Testis (tissue), 3 donors: ENCODE results near the gene OSBPL5. TPM values are rescaled to one million over a fixed set of nuclear protein-coding genes. Genes with fewer than 3 reads are reported as not detected.
"Not testable (repeated sequence)": the region's sequence is repeated elsewhere in the genome, so short reads cannot be mapped to it uniquely, and the experiment has no call there.

Experiments
- DNase-seq: peaks from one replicate; pipeline ENCODE4 v3.0.0-alpha.2; 2019
- H3K27ac ChIP-seq, 2 donors: fragments of 200-600 bp; sonication (generic); one replicate each; pipeline ENCODE4 v1.5.1; 2019
- H3K27me3 ChIP-seq: fragments of 200-600 bp; sonication (generic); one replicate; pipeline ENCODE4 v1.5.1; 2019
- H3K36me3 ChIP-seq: fragments of 200-600 bp; sonication (generic); one replicate; pipeline ENCODE4 v1.5.1; 2017; ENCODE audit warnings: low read depth; ENCODE audit errors: missing control alignments
- H3K4me1 ChIP-seq: fragments of 200-600 bp; sonication (generic); one replicate; pipeline ENCODE4 v1.5.1; 2019
- H3K4me3 ChIP-seq, 2 donors: fragments of 200-600 bp; sonication (generic); one replicate each; pipeline ENCODE4 v1.5.1; 2017 to 2019
- H3K9me3 ChIP-seq: fragments of 200-600 bp; sonication (generic); one replicate; pipeline ENCODE4 v1.5.1; 2017
- POLR2A ChIP-seq: fragments of 450-650 bp; IDR thresholded peaks from one replicate; pipeline ENCODE4 v1.6.1; 2017; ENCODE audit warnings: antibody characterized with exemption, mild to moderate bottlenecking, moderate library complexity
- WGBS, 2 donors: methylation state at CpG; one replicate each; pipeline ENCODE4 v1.1.5; 2018; 5-methylcytosine and 5-hydroxymethylcytosine counted together
- intact Hi-C: fragments of 100-400 bp; cut with DNase I; formaldehyde crosslinking; loops from one replicate; pipeline ENCODE4 v1.15.1; 2023; ENCODE audit warnings: low total_unique reads
- polyA plus RNA-seq: library from polyadenylated mRNA; stranded (reverse); fragments of 350-450 nt; fragmentation: Illumina TruSeq; extraction: RNeasy Lipid Tissue Mini Kit (QIAGEN cat#74804); gene quantifications from one replicate; pipeline ENCODE4 v1.2.3, GENCODE V29; 2014; ENCODE audit warnings: low read depth, low replicate concordance; ENCODE audit not compliant: insufficient read depth
- total RNA-seq, 2 donors: library from RNA; depleted of rRNA; stranded (reverse); fragments of >200 nt; gene quantifications; one replicate each; pipeline ENCODE4 v1.2.3, GENCODE V29; 2016
- TF ChIP-seq, protein P1 (sequence below), 3 experiments: fragments of 450-650 bp in 2 of 3; fragments of 200-600 bp in 1 of 3; sonication (generic) in 1 of 3; IDR thresholded peaks; one replicate each; pipeline ENCODE4 v1.5.1; 2016 to 2019; ENCODE audit warnings: antibody characterized with exemption in 3 of 3, mild to moderate bottlenecking in 2 of 3, moderate library complexity in 1 of 3

The OSBPL5 gene
- total and polyA plus RNA-seq, 3 donors from 2014 or later = 8.9 to 18.1 (median 13.2) TPM

DNA sequence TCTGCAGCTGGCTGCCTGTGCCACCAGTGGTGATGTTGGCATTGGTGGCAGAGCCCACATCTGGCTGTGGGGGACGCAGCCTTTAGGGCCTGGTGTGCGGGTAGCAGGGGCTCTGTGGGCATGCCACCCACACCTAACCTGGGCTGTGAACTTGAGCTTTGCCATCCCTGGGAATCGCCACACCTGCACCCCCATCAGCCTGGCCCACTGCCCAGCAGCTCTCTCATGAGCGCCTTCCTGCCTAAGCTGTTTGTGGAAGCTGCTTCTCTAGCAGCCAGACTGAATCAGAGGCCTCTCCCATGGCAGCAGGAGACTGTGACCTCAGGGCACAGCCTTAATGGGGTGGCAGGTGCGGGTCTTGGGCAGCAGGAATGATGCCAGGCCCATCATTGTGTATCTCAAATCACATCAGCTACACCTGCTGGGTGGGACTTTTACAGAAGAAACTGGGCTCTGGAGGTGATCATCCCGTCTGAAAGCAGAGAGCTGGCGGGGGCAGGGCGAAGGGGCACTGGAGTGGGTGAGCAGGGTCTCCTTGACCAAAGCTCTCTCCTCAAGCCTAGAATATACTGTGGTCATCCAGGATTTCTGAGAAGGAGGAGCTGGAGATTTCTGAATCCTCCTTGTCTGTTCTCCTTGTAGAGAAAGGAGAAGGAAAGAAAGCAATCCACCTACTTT lies 90.1 kb downstream of the OSBPL5 start:
- H3K4me1 ChIP-seq = no peaks in the 10 kb centered on the region
- TF ChIP-seq POLR2A = no peak
- TF ChIP-seq, protein P1, sequence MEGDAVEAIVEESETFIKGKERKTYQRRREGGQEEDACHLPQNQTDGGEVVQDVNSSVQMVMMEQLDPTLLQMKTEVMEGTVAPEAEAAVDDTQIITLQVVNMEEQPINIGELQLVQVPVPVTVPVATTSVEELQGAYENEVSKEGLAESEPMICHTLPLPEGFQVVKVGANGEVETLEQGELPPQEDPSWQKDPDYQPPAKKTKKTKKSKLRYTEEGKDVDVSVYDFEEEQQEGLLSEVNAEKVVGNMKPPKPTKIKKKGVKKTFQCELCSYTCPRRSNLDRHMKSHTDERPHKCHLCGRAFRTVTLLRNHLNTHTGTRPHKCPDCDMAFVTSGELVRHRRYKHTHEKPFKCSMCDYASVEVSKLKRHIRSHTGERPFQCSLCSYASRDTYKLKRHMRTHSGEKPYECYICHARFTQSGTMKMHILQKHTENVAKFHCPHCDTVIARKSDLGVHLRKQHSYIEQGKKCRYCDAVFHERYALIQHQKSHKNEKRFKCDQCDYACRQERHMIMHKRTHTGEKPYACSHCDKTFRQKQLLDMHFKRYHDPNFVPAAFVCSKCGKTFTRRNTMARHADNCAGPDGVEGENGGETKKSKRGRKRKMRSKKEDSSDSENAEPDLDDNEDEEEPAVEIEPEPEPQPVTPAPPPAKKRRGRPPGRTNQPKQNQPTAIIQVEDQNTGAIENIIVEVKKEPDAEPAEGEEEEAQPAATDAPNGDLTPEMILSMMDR (IDR thresholded peaks at IDR 0.05) = no peak
- H3K9me3 ChIP-seq = no peaks in the 10 kb centered on the region
- 74 to 88% methylated on average over 5 to 8 of the region's 8 CpGs for WGBS, 2 donors
- no peaks in the 10 kb centered on the region for H3K36me3 ChIP-seq
- no peak overlapping the region for H3K27ac ChIP-seq
- no peak overlapping the region for H3K4me3 ChIP-seq
- no peak for DNase-seq
- intact Hi-C loops = no loop called here
- no peaks in the 10 kb centered on the region for H3K27me3 ChIP-seq

DNA sequence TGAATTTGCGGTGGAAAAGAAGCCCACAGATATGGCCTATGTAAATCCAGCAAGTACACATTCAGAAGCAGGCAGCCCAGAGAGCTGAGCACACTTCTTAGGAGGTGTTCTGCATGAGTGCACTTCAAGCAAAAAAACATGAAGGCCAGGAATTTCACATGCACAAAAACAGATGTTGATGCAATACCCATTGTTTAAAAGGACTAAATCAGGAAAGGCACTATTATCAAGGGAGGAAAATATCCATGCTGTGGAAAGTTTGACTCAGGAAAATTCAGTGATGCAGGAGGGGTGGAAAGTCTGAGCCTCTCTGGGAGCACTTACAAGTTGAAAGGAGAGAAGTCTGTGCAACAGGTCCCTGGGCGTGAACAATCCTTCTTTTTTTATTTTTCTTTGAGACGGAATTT lies 92.1 kb downstream of the OSBPL5 start:
- H3K4me3 ChIP-seq = no peak overlapping the region
- no peak overlapping the region for H3K27ac ChIP-seq
- H3K36me3 ChIP-seq = no peaks in the 10 kb centered on the region
- H3K4me1 ChIP-seq = no peaks in the 10 kb centered on the region
- WGBS, 2 donors = 79 to 80% methylated on average over 3 of the region's 3 CpGs
- DNase-seq = no peak
- intact Hi-C loops = no loop called here
- H3K9me3 ChIP-seq = no peaks in the 10 kb centered on the region
- no peak for TF ChIP-seq POLR2A
- TF ChIP-seq, protein P1 (IDR thresholded peaks at IDR 0.05) = no peak
- no peaks in the 10 kb centered on the region for H3K27me3 ChIP-seq

DNA sequence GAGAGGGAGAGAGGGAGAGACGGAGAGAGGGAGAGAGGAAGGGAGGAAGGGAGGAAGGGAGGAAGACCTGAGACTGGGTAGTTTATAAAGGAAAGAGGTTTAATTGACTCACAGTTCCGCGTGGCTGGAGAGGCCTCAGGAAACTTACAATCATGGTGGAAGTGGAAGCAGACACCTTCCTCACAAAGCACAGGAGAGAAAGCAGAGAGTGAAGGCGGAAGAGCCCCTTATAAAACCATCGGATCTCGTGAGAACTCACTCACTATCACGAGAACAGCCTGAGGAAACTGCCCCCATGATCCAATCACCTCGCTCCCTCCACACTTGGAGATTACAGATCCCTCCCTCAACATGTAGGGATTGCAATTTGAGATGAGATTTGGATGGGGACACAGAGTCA lies 95.7 kb downstream of the OSBPL5 start:
- Histone ChIP-seq H3K27me3 (no peaks in the 10 kb centered on the region), H3K27ac (no peak overlapping the region), H3K4me1 (no peaks in the 10 kb centered on the region), H3K9me3 (no peaks in the 10 kb centered on the region), H3K36me3 (no peaks in the 10 kb centered on the region), H3K4me3 (no peak overlapping the region)
- WGBS, 2 donors = 84 to 85% methylated on average over 7 to 8 of the region's 8 CpGs
- DNase-seq = no peak
- TF ChIP-seq, protein P1 (IDR thresholded peaks at IDR 0.05) = no peak
- TF ChIP-seq POLR2A = no peak
- intact Hi-C loops = no loop called here

DNA sequence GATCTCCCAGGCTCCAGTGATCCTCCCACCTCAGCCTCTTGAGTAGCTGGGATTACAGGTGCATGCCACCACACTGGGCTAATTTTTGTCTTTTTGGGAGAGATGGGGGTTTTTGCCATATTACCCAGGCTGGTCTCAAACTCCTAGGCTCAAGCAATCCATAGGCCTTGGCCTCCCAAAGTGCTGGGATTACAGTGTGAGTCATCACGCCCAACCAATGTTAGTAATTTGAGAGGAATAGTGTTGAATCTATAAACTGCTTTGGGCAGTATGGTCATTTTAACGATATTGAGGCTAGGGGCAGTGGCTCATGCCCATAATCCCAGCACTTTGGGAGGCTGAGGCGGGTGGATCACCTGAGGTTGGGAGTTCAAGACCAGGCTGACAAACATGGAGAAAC lies 98.8 kb downstream of the OSBPL5 start:
- intact Hi-C loops, H3K27me3 ChIP-seq, H3K36me3 ChIP-seq, H3K4me3 ChIP-seq, DNase-seq, H3K4me1 ChIP-seq, H3K27ac ChIP-seq, H3K9me3 ChIP-seq: not testable (repeated sequence)
- 89 to 98% methylated on average over 3 of the region's 3 CpGs for WGBS, 2 donors

DNA sequence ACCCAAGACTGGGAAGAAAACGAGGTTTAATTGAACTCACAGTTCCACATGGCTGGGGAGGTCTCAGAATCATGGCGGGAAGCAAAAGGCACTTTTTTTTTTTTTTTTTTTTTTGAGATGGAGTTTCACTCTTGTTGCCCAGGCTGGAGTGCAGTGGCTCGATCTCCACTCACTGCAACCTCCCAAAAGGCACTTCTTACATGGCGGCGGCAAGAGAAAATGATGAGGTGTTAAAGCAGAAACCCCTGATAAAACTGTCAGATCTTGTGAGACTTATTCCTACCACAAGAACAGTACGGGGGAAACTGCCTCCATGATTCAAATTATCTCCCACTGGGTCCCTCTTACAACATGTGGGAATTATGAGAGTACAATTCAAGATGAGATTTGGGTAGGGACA lies 100.4 kb downstream of the OSBPL5 start:
- WGBS, 2 donors = 88 to 91% methylated on average over 6 of the region's 6 CpGs
- not testable (repeated sequence) for DNase-seq

DNA sequence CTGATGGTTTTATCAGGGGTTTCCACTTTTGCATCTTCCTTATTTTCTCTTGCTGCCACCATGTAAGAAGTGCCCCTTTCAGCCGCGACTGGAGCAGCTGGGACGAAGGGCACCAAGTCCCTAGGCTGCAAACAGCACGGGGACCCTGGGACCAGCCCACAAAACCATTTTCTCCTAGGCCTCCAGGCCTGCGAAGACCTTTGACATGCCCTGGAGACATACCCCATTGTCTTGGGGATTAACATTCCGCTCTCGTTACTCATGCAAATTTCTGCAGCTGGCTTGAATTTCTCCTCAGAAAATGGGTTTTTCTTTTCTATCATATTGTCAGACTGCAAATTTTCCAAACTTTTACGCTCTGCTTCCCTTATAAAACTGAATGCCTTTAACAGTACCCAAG lies 101.2 kb downstream of the OSBPL5 start:
- DNase-seq, H3K27me3 ChIP-seq, H3K4me1 ChIP-seq, H3K9me3 ChIP-seq, H3K36me3 ChIP-seq, H3K4me3 ChIP-seq, H3K27ac ChIP-seq, intact Hi-C loops: not testable (repeated sequence)
- 82 to 84% methylated on average over 8 of the region's 8 CpGs for WGBS, 2 donors

More for the DNA sequence above, 100.4 kb downstream of the OSBPL5 start:
- H3K27me3 ChIP-seq, H3K9me3 ChIP-seq, H3K36me3 ChIP-seq, intact Hi-C loops, H3K4me1 ChIP-seq, H3K27ac ChIP-seq, H3K4me3 ChIP-seq: not testable (repeated sequence)

DNA sequence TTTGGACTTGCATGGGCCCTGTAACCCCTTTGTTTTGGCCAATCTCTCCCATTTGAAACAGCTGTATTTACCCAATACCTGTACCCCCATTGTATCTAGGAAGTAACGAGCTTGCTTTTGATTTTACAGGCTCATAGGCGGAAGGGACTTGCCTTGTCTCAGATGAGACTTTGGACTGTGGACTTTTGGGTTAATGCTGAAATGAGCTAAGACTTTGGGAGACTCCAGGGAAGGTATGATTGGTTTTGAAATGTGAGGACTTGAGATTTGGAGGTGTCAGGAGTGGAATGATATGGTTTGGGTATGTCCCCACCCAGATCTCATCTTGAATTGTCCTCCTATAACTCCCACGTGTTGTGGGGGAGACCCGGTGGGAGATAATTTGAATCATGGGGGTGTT lies 101.7 kb downstream of the OSBPL5 start:
- H3K27me3 ChIP-seq, intact Hi-C loops: not testable (repeated sequence)
- 81 to 83% methylated on average over 4 of the region's 4 CpGs for WGBS, 2 donors

More for the DNA sequence above, 101.7 kb downstream of the OSBPL5 start:
- not testable (repeated sequence) for H3K4me3 ChIP-seq, DNase-seq, H3K4me1 ChIP-seq, H3K27ac ChIP-seq, H3K9me3 ChIP-seq, H3K36me3 ChIP-seq
